ENCODE measurements around the gene FARS2. TPM values are rescaled to one million over a fixed set of nuclear protein-coding genes. Genes with fewer than 3 reads are reported as not detected.

Gene FARS2
- total RNA-seq, 1 experiment from 2014 or later = 15.0 TPM

DNA sequence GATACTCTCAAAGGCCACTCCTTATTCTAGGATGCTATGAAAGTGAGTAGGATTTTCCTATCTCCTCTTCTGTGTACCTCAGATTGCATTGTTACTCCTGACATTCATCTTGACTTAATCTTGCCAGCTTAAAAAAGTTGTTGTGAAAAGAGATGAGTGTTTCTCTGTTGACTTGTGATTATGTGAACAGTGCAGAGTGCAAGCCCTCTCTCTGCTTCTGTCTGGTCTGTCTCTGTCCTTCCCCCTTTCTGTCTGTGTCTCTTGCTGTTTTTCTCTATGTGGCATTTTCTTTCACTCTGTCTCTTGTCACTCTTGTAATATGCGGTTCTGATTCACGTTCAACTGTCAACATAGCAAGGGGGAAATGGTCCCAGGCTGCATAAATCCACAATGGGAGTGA is 306.6 kb downstream of the FARS2 start:
- Mint-ChIP-seq H3K4me3 (no peak overlapping the region), H3K36me3 (peaks cover 16% of the 10 kb centered on the region), H3K4me1 (peaks cover 25% of the 10 kb centered on the region), H3K27ac (no peak overlapping the region), H3K9me3 (peaks cover 20% of the 10 kb centered on the region), H3K27me3 (ENCODE audit: low read depth) (no peaks in the 10 kb centered on the region)
- ChIA-PET CTCF (no interaction called here), POLR2A (no interaction called here)
- DNase-seq (ENCODE audit: low spot score) = no peak
- TF ChIP-seq ESRRA (CRISPR knock-in tag; IDR thresholded peaks at IDR 0.05; ENCODE audit: borderline replicate concordance) (no peak), PRRX2 (CRISPR knock-in tag; IDR thresholded peaks at IDR 0.05) (no peak), MXD4 (CRISPR knock-in tag; IDR thresholded peaks at IDR 0.05; ENCODE audit: borderline replicate concordance) (no peak)
- TF ChIP-seq, protein P1, sequence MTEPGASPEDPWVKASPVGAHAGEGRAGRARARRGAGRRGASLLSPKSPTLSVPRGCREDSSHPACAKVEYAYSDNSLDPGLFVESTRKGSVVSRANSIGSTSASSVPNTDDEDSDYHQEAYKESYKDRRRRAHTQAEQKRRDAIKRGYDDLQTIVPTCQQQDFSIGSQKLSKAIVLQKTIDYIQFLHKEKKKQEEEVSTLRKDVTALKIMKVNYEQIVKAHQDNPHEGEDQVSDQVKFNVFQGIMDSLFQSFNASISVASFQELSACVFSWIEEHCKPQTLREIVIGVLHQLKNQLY (CRISPR knock-in tag; IDR thresholded peaks at IDR 0.05) = no peak
- no peak for ATAC-seq

DNA sequence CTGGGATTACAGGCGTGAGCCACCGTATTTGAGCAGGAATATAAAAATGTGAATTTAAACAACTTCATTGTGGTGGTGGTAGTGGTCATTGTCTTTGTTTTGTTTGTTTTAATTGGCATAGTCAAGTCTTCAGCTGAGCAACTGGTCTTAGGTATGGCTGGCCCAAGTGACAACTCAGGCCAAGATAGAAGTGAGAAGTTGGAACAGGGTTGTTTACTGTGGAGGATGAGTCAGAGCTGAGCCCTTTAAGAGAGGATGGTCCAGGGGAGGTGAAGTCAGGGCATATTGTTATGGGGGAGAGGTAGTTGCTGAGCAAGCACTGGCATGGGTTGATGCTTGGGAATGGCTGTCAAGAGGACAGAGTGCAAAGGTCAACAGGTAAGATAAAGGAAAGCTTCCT is 308.2 kb downstream of the FARS2 start:
- no peak overlapping the region for H3K27ac Mint-ChIP-seq
- TF ChIP-seq, protein P2, sequence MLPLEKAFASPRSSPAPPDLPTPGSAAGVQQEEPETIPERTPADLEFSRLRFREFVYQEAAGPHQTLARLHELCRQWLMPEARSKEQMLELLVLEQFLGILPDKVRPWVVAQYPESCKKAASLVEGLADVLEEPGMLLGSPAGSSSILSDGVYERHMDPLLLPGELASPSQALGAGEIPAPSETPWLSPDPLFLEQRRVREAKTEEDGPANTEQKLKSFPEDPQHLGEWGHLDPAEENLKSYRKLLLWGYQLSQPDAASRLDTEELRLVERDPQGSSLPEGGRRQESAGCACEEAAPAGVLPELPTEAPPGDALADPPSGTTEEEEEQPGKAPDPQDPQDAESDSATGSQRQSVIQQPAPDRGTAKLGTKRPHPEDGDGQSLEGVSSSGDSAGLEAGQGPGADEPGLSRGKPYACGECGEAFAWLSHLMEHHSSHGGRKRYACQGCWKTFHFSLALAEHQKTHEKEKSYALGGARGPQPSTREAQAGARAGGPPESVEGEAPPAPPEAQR (CRISPR knock-in tag; IDR thresholded peaks at IDR 0.05) = no peak
- TF ChIP-seq, protein P3, sequence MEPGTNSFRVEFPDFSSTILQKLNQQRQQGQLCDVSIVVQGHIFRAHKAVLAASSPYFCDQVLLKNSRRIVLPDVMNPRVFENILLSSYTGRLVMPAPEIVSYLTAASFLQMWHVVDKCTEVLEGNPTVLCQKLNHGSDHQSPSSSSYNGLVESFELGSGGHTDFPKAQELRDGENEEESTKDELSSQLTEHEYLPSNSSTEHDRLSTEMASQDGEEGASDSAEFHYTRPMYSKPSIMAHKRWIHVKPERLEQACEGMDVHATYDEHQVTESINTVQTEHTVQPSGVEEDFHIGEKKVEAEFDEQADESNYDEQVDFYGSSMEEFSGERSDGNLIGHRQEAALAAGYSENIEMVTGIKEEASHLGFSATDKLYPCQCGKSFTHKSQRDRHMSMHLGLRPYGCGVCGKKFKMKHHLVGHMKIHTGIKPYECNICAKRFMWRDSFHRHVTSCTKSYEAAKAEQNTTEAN (CRISPR knock-in tag; IDR thresholded peaks at IDR 0.05) = no peak
- TF ChIP-seq ZNF317 (CRISPR knock-in tag; IDR thresholded peaks at IDR 0.05; ENCODE audit: borderline replicate concordance, low read depth) = no peak
- TF ChIP-seq, protein P4, sequence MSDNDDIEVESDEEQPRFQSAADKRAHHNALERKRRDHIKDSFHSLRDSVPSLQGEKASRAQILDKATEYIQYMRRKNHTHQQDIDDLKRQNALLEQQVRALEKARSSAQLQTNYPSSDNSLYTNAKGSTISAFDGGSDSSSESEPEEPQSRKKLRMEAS (CRISPR knock-in tag; IDR thresholded peaks at IDR 0.05) = no peak
- TF ChIP-seq TP53 (CRISPR knock-in tag; IDR thresholded peaks at IDR 0.05) = no peak
- no peak for TF ChIP-seq FOXP1 (CRISPR knock-in tag; IDR thresholded peaks at IDR 0.05; ENCODE audit: borderline replicate concordance)
- TF ChIP-seq KAT7 (CRISPR knock-in tag; IDR thresholded peaks at IDR 0.05; ENCODE audit: borderline replicate concordance) = no peak
- TF ChIP-seq ZNF138 (CRISPR knock-in tag; conservative IDR thresholded peaks at IDR 0.05) = no peak
- TF ChIP-seq HMGA2 (CRISPR knock-in tag; IDR thresholded peaks at IDR 0.05) = no peak
- TF ChIP-seq CBFB (CRISPR knock-in tag; IDR thresholded peaks at IDR 0.05; ENCODE audit: low read depth) = no peak
- TF ChIP-seq, protein P5, sequence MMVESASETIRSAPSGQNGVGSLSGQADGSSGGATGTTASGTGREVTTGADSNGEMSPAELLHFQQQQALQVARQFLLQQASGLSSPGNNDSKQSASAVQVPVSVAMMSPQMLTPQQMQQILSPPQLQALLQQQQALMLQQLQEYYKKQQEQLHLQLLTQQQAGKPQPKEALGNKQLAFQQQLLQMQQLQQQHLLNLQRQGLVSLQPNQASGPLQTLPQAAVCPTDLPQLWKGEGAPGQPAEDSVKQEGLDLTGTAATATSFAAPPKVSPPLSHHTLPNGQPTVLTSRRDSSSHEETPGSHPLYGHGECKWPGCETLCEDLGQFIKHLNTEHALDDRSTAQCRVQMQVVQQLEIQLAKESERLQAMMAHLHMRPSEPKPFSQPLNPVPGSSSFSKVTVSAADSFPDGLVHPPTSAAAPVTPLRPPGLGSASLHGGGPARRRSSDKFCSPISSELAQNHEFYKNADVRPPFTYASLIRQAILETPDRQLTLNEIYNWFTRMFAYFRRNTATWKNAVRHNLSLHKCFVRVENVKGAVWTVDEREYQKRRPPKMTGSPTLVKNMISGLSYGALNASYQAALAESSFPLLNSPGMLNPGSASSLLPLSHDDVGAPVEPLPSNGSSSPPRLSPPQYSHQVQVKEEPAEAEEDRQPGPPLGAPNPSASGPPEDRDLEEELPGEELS (CRISPR knock-in tag; IDR thresholded peaks at IDR 0.05) = no peak
- ChIA-PET POLR2A (no interaction called here), CTCF (no interaction called here)
- H3K27me3 Mint-ChIP-seq (ENCODE audit: low read depth) = no peaks in the 10 kb centered on the region
- H3K9me3 Mint-ChIP-seq = peaks cover 29% of the 10 kb centered on the region
- ATAC-seq (no peak), DNase-seq (ENCODE audit: low spot score) (no peak)
- H3K36me3 Mint-ChIP-seq = peaks cover 16% of the 10 kb centered on the region
- H3K4me1 Mint-ChIP-seq = peaks cover 9% of the 10 kb centered on the region
- no peak overlapping the region for H3K4me3 Mint-ChIP-seq

DNA sequence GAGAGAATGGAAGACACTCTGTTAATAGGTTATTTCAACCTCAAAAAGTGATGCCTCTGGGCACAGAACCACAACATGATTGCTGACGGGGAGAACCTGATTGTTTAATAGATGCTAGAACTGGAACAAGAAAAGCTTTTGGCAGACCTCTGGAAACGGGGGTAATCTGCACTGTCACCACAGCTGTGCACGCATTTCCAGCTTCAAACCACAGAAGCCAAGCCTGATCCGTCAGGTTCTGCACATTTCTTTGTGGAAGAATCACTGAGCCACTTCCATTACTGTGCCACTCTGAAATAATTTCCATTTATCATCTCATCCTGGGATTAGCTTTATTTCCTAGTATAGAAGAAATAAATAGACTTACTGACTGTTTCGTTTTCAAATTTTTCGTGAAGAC is 309.3 kb downstream of the FARS2 start:
- Mint-ChIP-seq H3K27ac (no peak overlapping the region), H3K4me3 (no peak overlapping the region), H3K36me3 (peaks cover 18% of the 10 kb centered on the region), H3K27me3 (ENCODE audit: low read depth) (no peaks in the 10 kb centered on the region), H3K9me3 (peaks cover 33% of the 10 kb centered on the region), H3K4me1 (peaks cover 4% of the 10 kb centered on the region)
- ATAC-seq (no peak), DNase-seq (ENCODE audit: low spot score) (no peak)
- ChIA-PET CTCF (no interaction called here), POLR2A (no interaction called here)
- TF ChIP-seq GABPB1 (CRISPR knock-in tag; IDR thresholded peaks at IDR 0.05) (no peak), ZNF263 (CRISPR knock-in tag; IDR thresholded peaks at IDR 0.05; ENCODE audit: low read depth) (no peak), GTF2I (CRISPR knock-in tag; conservative IDR thresholded peaks at IDR 0.05) (no peak), SMAD4 (CRISPR knock-in tag; IDR thresholded peaks at IDR 0.05) (no peak), ELF4 (CRISPR knock-in tag; IDR thresholded peaks at IDR 0.05; ENCODE audit: low read depth) (no peak)
- TF ChIP-seq, protein P6, sequence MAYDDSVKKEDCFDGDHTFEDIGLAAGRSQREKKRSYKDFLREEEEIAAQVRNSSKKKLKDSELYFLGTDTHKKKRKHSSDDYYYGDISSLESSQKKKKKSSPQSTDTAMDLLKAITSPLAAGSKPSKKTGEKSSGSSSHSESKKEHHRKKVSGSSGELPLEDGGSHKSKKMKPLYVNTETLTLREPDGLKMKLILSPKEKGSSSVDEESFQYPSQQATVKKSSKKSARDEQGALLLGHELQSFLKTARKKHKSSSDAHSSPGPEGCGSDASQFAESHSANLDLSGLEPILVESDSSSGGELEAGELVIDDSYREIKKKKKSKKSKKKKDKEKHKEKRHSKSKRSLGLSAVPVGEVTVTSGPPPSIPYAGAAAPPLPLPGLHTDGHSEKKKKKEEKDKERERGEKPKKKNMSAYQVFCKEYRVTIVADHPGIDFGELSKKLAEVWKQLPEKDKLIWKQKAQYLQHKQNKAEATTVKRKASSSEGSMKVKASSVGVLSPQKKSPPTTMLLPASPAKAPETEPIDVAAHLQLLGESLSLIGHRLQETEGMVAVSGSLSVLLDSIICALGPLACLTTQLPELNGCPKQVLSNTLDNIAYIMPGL (CRISPR knock-in tag; IDR thresholded peaks at IDR 0.05) = no peak
- TF ChIP-seq, protein P7, sequence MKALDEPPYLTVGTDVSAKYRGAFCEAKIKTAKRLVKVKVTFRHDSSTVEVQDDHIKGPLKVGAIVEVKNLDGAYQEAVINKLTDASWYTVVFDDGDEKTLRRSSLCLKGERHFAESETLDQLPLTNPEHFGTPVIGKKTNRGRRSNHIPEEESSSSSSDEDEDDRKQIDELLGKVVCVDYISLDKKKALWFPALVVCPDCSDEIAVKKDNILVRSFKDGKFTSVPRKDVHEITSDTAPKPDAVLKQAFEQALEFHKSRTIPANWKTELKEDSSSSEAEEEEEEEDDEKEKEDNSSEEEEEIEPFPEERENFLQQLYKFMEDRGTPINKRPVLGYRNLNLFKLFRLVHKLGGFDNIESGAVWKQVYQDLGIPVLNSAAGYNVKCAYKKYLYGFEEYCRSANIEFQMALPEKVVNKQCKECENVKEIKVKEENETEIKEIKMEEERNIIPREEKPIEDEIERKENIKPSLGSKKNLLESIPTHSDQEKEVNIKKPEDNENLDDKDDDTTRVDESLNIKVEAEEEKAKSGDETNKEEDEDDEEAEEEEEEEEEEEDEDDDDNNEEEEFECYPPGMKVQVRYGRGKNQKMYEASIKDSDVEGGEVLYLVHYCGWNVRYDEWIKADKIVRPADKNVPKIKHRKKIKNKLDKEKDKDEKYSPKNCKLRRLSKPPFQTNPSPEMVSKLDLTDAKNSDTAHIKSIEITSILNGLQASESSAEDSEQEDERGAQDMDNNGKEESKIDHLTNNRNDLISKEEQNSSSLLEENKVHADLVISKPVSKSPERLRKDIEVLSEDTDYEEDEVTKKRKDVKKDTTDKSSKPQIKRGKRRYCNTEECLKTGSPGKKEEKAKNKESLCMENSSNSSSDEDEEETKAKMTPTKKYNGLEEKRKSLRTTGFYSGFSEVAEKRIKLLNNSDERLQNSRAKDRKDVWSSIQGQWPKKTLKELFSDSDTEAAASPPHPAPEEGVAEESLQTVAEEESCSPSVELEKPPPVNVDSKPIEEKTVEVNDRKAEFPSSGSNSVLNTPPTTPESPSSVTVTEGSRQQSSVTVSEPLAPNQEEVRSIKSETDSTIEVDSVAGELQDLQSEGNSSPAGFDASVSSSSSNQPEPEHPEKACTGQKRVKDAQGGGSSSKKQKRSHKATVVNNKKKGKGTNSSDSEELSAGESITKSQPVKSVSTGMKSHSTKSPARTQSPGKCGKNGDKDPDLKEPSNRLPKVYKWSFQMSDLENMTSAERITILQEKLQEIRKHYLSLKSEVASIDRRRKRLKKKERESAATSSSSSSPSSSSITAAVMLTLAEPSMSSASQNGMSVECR (CRISPR knock-in tag; IDR thresholded peaks at IDR 0.05; ENCODE audit: borderline replicate concordance) = no peak

All from WTC11 (cell line).